ENCODE results near the gene TDRD10.

The TDRD10 gene

DNA sequence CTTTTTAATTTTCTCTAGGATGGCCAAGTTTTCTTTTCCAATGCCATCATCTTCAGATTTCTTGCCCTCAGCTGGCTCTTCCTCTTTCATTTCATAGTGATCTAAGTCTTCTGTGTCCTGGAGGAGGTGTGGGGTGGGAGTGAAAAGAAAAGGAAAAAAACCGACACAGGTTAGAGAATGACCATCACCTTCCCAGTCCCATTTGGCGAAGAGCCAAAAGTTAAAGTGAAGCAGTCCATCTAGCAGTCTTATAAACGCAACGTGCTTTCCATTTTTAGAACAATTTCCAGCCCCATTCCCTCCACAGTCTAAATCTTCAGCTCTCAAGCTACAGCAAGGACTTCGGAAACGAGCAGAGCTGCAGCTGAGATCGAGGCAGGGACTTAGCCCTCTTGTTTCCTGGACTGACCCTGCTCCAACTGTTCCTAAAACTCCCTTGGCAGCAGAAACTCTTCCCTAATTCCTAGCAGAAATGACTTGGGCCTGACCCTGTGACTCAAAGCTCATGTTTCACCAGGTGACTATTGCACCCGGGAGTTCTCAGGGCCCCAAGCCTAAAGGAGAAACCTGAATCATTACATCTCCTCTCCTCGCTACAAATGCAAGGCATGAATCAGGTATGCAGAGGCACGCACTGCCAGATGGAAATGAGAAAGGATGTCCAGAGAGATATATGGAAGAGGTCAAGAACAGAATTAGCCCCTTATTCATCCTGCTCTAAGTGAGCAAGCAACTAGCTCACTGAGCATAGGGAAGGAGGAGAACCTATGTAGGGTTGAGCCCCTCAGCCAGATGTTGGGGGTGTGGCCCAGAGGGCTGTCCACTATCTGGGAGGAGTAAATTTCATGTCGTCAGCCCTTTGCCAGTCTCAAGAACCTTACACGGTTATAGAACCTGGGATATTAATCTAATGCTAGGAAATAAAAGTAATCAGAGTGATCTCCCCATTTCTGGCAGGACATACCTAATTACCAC, 51.3 kb downstream of the TDRD10 start:
- H3K27ac ChIP-seq = no peak overlapping the region
- no peak for TF ChIP-seq ZFX (IDR thresholded peaks at IDR 0.05)
- TF ChIP-seq, protein P1, sequence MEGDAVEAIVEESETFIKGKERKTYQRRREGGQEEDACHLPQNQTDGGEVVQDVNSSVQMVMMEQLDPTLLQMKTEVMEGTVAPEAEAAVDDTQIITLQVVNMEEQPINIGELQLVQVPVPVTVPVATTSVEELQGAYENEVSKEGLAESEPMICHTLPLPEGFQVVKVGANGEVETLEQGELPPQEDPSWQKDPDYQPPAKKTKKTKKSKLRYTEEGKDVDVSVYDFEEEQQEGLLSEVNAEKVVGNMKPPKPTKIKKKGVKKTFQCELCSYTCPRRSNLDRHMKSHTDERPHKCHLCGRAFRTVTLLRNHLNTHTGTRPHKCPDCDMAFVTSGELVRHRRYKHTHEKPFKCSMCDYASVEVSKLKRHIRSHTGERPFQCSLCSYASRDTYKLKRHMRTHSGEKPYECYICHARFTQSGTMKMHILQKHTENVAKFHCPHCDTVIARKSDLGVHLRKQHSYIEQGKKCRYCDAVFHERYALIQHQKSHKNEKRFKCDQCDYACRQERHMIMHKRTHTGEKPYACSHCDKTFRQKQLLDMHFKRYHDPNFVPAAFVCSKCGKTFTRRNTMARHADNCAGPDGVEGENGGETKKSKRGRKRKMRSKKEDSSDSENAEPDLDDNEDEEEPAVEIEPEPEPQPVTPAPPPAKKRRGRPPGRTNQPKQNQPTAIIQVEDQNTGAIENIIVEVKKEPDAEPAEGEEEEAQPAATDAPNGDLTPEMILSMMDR (conservative IDR thresholded peaks at IDR 0.05) = no peak

DNA sequence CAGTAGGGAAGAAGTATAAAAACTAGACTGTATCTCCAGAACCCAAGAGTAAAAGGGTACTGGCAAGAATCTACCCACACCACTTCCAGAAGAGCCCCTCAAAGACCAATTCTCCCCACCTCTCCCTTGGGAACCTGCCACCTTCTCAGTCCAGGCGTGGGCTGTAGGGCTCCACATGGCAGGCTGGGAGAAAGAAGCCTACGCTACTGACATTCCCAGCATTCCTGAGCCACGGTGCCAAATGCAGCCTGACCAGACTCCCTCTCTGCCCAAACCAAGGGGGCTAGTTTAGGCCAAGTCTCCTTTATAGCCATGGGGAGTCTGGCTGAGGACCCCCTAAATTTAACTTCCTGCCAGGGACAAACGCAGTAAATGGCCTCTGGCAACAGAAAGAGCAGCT, 54.4 kb downstream of the TDRD10 start:
- no peak overlapping the region for H3K27ac ChIP-seq
- no peak for TF ChIP-seq ZFX (IDR thresholded peaks at IDR 0.05)
- TF ChIP-seq, protein P1 (conservative IDR thresholded peaks at IDR 0.05) = no peak

DNA sequence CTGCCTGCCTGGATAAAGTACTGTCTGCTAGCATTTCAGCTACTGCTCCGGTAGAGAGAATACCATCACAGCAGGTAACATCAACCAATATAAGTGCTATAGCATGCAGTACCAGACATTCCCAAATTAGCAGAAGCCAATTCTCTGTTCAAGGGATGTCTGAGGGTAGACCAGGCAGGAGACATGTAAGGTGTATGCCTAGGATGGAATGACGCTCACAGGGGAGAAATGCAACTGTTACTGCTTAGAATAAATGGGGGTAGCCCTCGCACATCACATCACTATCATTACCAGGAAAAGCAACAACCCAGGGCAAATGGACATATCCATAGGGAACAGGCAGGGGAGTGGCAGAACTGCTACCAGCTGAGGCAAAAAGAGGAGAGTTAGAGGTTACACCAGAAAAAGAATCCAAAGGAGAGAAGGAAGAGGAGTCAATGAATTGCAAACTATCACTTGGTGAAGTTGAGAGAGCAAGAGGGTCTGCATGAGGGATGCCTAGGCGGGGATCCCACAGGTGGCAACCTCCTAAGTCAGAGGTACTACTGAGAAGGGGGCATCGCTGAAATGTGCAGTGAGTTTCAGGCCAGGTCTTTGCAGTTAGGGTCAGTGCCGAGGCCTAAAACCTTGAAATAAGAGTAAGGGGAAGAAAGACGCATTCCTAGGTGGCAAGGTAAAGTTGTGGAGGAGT, 55.4 kb downstream of the TDRD10 start:
- peak overlapping the region; percentile 84 for H3K27ac ChIP-seq
- TF ChIP-seq ZFX (IDR thresholded peaks at IDR 0.05) = no peak
- TF ChIP-seq, protein P1 (conservative IDR thresholded peaks at IDR 0.05) = no peak

DNA sequence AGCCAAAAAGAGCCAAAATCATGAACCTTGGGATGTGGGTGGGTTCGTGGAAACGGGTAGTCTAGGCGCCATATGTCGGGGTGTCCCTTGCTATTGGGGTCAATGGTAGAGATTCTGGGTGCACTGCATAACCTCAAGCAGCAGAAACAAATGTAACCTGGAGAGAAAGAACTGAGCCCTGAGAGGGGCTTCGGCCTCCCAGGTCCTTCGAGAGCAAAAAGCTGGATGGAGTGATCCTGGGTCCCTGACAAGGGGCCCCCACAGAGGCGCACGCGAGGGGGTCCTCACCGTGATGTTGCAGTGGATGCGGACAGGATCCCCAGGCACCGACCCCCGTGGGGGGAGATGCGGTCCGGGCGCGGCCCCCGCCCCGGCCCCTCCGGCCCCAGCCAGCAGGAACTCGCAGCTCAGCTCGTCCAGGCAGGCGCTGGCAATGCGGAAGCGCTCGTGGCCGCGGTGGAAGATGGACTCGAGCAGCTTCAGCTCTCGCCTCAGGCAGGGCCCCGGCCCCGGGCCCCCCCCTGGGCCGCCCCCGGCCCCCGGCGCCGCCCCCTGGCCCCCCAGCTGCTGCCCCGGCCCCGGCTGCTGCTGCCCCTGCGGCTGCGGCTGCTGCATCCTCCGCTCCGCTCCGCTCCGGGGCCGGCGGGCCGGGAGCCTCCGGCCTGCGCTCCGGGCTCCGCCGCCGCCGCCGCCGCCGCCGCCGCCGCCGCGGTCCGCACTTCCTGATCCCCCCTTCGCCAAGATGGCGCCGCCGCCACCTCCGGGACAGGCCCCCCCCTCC, 56.1 kb downstream of the TDRD10 start, which contains the start of gene UBE2Q1:
Gene UBE2Q1 (minus strand): TSS at position 724 of the 781 bp plus-strand sequence. CDS start 109 bp downstream, at position 615.
- TF ChIP-seq ZFX (IDR thresholded peaks at IDR 0.05) = peak; percentile 47
- TF ChIP-seq, protein P1 (conservative IDR thresholded peaks at IDR 0.05) = no peak
- H3K27ac ChIP-seq = peak within 1 kb of the TSS; percentile 84

DNA sequence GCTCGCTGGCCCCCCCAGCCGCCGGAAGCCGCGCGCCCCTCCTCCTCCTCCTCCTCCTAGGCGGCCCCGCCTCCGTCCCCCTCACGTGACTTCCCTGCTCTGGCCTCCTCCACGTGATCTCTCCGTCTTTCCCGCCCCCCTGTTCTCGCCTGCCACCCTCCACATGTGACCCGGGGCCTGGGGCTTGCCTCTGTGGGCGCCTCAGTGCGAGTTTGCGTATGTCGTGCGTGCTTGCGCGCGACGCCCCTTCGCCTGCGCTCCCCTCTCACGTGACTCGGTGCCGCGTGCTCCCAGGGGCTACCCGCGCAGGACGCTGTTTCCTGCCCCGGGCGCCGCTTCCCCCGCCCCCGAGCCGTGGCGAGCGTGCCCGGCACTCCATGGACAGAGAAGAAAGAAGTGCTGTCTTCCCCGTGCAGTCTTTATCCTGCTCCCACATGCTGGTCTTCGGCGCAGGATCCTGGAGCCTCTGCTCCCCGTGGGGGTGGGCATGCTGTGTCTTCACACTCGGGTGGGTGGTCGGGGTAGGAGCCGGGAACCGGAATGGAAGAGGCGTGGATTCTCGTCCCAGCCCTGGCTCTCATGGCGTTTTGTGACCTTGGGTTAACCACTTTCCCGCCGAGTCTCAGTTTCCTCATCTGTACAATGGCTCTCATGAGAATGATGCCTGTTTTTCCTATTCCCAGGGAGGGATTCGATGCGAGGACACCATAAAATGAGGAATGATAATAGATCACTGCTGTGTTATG, 56.9 kb downstream of the TDRD10 start:
- H3K27ac ChIP-seq = peak overlapping the region; percentile 84
- TF ChIP-seq ZFX (IDR thresholded peaks at IDR 0.05) = no peak
- TF ChIP-seq, protein P1 (conservative IDR thresholded peaks at IDR 0.05) = no peak

DNA sequence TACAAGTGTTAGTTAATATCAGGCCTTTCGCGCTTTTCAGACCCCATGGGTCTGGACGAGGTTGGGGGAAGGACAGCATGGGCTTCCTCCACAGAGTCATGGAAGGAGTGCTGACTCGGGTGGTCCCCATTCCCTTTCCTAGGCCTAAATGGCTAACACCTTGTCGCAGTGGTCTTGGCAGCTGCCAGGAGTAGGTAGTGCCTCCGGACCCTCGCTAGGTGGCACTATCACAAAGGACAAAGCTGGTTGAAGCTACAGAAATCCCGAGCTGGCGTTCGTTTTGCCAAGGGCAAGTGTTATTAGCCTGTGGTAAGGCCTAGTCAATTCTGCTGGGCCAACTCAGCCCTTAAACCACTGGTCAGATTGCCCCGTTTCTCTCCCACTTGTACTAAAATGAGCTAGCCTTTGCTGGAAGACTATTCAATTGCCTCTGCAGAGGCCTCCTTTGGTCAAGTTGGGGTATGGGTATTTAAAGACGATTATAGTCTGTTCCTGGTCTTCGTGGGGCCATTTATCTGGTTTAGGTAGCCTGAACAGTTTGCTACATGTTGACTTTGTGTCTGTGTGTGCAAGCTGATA, 57.5 kb downstream of the TDRD10 start:
- H3K27ac ChIP-seq = peak overlapping the region; percentile 84
- TF ChIP-seq ZFX (IDR thresholded peaks at IDR 0.05) = peak; percentile 71; the same call in 1 of the 2 replicates
- TF ChIP-seq, protein P1 (conservative IDR thresholded peaks at IDR 0.05) = peak; percentile 94

Data from C4-2B (cell line).